ENCODE data around the gene DRC3.

DRC3 gene

DNA sequence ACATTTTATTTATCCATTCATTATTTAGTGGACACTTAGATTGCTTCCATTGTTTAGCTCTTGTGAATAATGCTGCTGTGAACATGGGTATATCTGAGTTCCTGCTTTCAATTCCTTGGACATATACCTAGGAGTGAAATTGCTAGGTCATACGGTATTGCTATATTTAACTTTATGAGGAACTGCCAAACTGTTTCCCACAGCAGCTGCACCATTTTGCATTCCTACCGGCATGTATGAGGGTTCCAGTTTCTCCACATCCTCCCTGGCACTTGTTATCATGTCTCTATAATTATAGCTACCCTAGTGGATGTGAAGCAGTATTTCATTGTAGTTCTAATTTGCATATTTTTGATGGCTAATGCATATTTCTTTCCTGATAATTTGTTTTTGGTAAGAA lies 91.4 kb downstream of the DRC3 start:
- DNase-seq = no peak

DNA sequence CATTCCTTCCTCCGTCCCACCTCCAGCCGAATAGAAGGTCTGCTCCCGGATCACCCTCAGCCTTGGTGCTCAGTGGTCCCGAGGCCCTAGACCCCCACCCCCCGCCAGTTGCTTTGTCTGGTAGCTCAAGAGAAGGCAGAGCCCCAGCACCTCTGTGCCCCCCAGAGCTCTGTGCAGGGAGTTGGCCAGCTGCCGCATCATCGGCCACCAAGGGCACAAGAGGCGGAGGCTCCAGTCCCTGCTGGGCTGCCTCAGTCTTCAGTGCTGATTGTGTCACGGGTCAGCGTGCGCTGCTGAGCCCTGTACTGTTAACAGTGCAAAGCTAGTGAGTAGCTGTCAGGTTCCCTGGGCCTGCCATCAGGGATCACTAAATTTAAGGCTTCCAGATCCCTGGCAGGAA lies 92.9 kb downstream of the DRC3 start:
- no peak for DNase-seq

Measured in 8988T (cell line).